GM18870 (cell line): ENCODE measurements around the gene SLC5A11.
"Not testable (repeated sequence)": the region's sequence is repeated elsewhere in the genome, so short reads cannot be mapped to it uniquely, and the experiment has no call there.

Source experiments
- ATAC-seq: cut with Tn5 transposase; IDR thresholded peaks from one replicate; pipeline ENCODE4 v1.9.1; 2021; ENCODE audit warnings: moderate library complexity; ENCODE audit not compliant: unreplicated experiment

Gene SLC5A11

DNA sequence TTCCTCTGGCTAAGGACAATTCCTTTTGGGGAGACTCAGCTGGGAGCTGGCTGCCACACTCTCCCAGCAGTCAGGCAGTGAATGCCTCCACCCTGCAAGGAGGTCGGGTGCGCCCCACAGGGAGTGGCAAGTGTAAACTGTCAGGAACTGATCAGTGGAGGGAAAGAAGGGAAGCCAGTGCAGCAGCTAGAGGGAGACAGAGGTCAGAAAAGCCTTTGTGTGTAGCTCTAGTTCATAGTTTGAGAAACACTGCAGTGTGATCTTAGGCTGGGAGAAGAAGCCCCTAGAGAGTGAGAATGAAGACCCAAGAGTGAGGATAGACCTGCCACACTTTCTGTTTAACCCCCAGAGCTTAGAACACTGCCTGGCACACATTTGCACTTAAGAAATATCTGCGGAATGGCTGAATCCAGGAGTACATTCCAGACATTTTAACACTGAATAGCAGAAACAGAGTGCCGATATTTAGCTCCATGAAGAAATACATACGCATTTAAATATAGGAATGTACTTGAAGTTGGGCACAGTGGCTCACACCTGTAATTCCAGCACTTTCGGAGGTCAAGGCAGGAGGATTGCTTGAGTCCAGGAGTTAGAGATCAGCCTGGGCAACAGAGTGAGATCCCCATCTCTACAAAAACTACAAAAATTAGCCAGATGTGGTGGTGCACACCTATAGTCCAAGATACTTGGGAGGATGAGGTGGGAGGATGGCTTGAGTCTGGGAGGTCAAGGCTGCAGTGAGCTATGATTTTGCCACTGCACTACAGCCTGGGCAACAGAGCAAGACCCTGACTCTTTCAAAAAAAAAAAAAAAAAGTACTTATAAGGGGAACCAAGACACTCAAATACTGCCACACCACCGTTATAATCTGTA is 11.1 kb upstream of the SLC5A11 start:
- no peak for ATAC-seq

DNA sequence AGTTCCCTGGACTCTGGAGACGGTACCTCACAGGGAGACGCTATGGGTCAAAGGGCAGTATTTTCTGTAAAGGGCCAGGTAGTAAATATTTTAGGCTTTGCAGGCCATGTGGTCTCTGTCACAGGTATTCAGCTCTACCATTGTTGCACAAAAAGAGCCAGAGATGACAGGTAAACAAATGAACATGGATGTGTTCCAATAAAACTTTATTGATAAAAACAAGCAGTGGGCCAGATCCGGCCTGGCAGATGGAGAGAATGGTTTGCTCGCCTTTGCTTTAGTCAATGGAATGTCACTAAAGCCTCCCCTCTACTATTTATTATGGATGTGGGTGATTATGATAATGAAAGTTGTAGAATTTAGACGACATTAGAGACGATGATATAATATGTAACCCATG is 8.9 kb upstream of the SLC5A11 start:
- no peak for ATAC-seq

DNA sequence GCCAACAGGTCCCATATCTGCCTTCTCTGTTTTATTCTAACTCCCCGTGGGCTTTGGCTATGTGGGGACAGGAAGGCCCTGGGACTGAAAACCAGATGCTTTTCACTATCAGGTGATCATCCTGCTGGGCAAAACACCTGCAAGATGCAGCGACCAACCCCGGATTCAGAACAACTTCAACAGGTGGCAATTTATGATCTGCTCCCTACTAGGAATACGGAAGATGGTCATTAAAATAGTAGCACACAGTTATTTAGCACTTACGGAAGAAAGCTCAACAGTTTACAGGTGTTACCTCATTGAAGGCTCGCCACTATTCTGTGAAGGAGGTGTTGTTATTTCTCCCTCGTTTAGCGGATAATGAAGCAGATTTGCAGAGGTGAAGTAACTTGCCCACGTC is 7.8 kb upstream of the SLC5A11 start:
- ATAC-seq = no peak

- ATAC-seq = no peak
These were observed 7.1 kb upstream of the SLC5A11 start for GRCh38 chr16:24838554-24839266.

DNA sequence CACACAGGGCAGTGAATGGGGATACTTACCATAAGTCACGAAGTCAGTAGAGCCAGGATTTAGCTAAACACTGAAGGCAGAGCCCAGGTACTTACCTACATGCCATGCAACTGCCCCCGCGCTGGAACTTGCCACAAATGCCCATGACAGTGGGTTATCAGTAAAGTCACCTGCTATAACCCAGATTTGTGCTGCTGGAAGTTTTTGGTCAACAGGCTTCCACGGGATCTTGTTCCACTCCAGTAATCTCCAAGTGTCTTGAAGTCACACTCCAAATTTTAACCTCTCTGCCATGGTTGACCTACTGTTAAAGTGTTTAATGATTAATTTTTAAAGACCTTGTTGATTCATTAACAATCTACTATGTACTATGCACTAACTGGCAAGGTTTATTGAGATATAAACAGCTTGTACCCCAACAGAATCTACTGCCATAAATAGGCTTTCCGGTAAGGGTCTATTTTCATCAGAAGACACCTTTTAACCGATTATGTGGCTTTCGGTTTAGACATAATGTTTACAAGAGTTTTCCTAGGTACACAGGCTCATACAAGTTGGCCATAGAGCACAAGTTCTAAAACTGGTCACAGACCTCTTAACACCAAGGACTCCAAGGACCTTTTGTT is 6.3 kb upstream of the SLC5A11 start:
- no peak for ATAC-seq

GRCh38 chr16:24841291-24841690 is 4.5 kb upstream of the SLC5A11 start:
- no peak for ATAC-seq

DNA sequence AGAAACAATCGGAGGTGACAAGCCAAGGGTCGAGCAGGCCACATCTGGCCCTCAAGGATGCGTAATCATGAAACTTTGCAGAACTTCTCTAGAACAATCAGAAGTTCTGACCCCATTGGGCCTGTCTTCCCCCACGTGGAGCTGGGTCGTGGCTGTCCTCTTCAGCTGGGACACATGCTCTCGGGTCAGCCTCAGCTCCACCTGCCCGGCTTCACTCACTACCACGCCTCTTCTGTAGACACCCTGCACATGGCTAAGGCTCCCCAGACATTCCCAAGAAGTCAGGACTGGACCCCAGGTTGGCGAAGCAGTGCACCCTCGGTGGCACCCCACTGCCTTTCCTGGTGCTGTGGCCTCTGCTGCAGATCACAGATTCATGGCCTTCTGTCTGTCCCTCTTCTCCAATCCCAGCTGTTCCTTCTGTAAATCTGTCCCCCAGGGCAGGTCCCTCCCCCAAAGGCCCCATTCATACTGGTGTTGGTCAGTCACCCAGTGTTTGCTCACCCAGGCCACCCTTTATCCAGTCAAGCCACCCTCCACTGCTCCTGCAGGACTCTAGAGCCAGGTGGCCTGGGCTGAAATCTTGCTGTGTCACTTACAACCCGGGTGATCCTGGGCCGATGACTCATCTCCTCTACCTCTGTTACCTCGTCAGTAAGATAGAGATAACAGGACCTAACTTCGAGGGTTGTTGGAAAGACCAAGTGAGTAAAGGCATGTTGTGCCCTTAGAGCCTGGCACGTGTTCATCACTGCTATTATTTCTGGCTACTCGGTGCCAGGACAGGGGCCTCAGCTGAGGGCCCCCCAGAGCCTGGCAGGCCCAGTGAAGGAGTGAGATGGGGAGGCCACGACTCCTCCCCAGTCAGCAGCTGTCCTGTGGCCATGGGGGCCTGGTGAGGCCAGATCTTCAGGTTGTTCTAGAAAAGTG is 1.4 kb upstream of the SLC5A11 start:
- no peak for ATAC-seq

- ATAC-seq = not testable (repeated sequence)
These were observed 765 bp upstream of the SLC5A11 start for GRCh38 chr16:24845031-24845365.

- ATAC-seq = no peak
These were observed 990 bp downstream of the SLC5A11 start for GRCh38 chr16:24846548-24847357.

DNA sequence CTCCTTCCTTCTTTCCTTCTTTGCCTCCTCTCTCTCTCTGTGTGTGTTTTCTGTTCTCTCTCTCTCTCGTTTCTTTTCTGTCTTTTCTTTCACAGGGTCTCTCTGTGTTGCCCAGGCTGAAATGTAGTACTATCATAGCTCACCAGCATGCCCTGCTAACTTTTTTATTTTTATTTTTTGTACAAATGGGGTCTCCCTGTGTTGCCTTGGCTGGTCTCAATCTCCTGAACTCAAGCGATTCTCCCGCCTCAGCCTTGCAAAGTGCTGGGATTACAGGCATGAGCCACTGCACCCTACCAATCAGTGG is 1.5 kb downstream of the SLC5A11 start:
- ATAC-seq = no peak

GRCh38 chr16:24848065-24848464 is 2.3 kb downstream of the SLC5A11 start:
- no peak for ATAC-seq

DNA sequence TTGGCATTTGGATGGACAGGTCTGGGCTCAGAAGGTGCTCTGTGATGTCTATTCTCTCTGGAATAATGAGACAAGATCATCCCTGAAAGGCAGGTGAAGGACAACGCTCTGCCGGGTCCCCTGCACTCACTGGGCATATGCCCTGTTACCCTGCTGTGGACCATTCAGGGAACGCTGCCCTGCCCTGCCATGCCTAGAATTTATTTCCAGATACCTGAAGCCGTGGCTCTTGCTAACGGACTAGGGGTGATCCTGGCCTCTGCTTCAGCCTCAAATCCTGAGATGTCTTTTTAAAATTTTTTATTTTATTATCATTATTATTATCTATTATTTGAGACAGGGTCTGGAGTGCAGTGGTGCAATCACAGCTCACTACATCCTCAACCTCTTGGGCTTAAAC is 3.9 kb downstream of the SLC5A11 start:
- ATAC-seq = no peak

DNA sequence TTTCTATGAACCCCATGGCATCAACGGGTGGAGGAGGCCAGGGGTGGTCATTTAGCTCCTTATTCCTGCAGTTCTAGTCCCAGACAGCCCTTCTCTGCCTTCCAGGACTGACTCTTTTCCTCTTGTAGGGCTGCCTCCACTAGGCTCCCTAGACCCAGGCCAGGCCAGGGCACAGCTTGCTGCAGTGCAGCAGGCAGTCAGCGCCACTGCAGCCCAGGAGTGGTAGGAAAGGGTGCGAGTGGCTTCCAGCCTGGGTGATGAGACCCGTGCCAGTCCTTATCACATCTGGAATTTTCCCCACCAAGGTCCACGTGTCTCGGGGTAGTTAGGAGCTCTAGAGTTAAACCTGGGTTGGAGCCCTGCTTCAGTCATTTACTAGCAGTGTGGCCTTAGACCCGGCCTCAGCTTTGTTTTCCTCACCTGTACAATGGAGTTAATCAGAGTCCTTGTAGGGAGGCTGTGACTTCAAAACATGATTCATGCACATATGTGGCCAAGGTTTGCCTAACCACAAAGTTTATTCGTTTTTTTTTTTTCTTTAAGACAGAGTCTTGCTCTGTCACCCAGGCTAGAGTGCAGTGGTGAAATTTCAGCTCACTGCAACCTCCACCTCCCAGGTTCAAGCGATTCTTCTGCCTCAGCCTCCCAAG is 4.7 kb downstream of the SLC5A11 start:
- ATAC-seq = no peak

DNA sequence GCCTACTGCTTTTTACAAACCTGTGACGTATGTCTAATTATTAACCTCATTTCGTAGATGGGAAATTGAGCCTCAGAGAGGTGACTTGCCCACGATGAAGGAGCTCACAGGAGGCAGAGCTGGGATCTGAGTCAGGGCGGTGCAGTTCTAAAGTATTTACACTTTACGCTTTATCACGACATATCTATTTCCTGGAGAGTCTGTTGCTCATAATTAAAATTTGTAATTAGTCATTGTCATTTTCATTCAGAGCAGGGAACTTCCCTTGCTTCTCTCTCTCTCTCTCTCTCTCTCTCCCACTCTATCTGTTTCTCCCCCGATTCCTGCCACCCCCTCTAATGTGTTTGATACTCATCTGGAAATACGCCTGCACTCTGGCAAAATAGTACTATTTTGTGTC is 5.9 kb downstream of the SLC5A11 start:
- ATAC-seq = no peak

GRCh38 chr16:24852281-24852721 is 6.5 kb downstream of the SLC5A11 start:
- no peak for ATAC-seq

DNA sequence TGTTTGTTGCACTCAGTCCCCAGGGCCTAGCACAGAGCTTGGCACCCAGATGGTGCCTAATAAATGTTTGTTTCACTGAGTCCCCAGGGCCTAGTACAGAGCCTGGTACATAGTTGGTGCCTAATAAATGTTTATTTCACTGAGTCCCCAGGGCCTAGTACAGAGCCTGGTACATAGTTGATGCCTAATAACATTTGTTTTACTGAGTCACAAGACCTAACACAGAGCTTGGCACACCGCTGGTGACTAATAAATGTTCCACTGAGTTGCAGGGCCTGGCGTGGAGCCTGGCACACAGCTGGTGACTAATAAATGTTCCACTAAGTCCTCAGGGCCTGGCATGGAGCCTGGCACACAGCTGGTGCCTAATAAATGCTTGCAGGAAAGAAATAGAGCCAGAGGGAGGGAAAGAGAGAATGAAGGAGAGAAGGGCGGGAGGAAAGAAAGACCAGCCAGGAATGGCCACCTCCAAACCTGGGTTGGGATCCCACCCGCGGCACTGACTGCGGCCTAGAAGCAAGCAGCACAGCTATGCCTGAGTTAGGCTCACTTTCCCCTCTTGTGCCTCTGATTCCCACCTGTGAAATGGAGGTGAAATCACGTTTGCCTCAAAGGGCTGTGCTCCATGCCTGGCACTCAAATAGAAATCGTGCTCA is 7.5 kb downstream of the SLC5A11 start:
- ATAC-seq = no peak

- no peak for ATAC-seq
These were observed 8.1 kb downstream of the SLC5A11 start for GRCh38 chr16:24853830-24854229.

DNA sequence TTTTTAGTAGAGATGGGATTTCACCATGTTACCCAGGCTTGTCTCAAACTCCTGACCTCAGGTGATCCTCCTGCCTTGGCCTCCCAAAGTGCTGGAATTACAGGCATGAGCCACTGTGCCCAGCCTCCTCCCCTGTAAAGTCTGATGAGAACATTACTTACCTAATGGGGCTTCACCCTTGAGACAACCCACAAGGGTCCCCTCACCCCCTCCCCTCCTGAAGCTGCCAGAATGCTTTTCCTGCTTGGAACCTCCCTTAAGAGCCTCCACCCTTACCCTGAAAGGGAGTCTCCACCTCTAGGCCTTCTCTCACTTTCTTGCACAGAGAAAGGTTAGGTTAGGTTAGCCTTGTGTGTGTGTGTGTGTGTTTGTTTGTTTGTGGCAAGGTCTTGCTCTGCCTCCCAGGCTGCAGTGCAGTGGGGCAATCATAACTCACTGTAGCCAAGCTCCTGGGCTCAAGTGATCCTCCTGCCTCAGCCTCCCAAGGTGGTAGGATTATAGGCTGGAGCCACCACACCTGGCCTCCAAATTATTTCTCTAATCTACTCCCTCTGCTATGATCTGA is 8.9 kb downstream of the SLC5A11 start:
- ATAC-seq = no peak

DNA sequence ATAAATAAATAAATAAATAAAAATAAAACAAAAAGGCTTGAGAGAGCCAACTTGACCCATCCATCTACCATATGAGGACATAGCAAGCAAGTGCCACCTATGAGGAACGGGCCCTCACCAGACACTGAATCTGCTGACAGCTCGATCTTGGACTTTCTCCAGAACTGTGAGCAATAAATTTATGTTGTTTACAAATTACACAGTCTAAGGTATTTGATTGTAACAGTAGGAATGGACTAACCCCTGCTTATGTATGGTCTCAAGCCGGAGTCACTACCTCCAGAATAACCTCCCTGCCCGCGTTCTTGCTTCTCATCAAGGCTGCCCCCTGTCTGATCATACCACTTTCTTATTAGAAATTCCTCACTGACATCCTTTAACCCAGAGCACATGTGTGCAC is 9.9 kb downstream of the SLC5A11 start:
- ATAC-seq = no peak
